Endothelial cell (in vitro differentiated cells): ENCODE measurements around the gene KHDC3L. TPM values are rescaled to one million over a fixed set of nuclear protein-coding genes. Genes with fewer than 3 reads are reported as not detected.

ENCODE experiments used
- DNase-seq: peaks from one replicate; pipeline ENCODE4 v3.0.0; 2021; ENCODE audit warnings: low spot score
- H3K27ac Mint-ChIP-seq: one replicate; pipeline ENCODE4 v1.8.0; 2021; ENCODE audit warnings: mixed read lengths, inconsistent platforms; ENCODE audit not compliant: unreplicated experiment
- H3K27me3 Mint-ChIP-seq: one replicate; pipeline ENCODE4 v1.8.0; 2021; ENCODE audit warnings: mild to moderate bottlenecking, moderate library complexity, mixed read lengths, inconsistent platforms; ENCODE audit not compliant: unreplicated experiment
- H3K36me3 Mint-ChIP-seq: one replicate; pipeline ENCODE4 v1.8.0; 2021; ENCODE audit warnings: mild to moderate bottlenecking, low read depth, mixed read lengths, inconsistent platforms; ENCODE audit not compliant: unreplicated experiment
- H3K4me1 Mint-ChIP-seq: one replicate; pipeline ENCODE4 v1.8.0; 2021; ENCODE audit warnings: mild to moderate bottlenecking, mixed read lengths, inconsistent platforms; ENCODE audit not compliant: unreplicated experiment
- H3K4me3 Mint-ChIP-seq: one replicate; pipeline ENCODE4 v1.8.0; 2021; ENCODE audit warnings: mild to moderate bottlenecking, mixed read lengths, inconsistent platforms; ENCODE audit not compliant: unreplicated experiment
- H3K9me3 Mint-ChIP-seq: one replicate; pipeline ENCODE4 v1.8.0; 2021; ENCODE audit warnings: mixed read lengths, inconsistent platforms; ENCODE audit not compliant: unreplicated experiment
- total RNA-seq: library from RNA; stranded (reverse); fragmentation: NEBNext Ultra II Directional; extraction: Animal tissue kit (Norgen Biotek cat#: 25700); gene quantifications from one replicate; pipeline ENCODE4 v1.2.1, GENCODE V29; 2021; ENCODE audit not compliant: unreplicated experiment
- TF ChIP-seq, protein P1 (sequence below): fragments of 200-600 bp; sonication (generic); IDR thresholded peaks from one replicate; pipeline ENCODE4 v1.5.0; 2021; ENCODE audit warnings: antibody characterized with exemption; ENCODE audit not compliant: unreplicated experiment

Gene KHDC3L
- total RNA-seq, 1 donor from 2014 or later: not detected

DNA sequence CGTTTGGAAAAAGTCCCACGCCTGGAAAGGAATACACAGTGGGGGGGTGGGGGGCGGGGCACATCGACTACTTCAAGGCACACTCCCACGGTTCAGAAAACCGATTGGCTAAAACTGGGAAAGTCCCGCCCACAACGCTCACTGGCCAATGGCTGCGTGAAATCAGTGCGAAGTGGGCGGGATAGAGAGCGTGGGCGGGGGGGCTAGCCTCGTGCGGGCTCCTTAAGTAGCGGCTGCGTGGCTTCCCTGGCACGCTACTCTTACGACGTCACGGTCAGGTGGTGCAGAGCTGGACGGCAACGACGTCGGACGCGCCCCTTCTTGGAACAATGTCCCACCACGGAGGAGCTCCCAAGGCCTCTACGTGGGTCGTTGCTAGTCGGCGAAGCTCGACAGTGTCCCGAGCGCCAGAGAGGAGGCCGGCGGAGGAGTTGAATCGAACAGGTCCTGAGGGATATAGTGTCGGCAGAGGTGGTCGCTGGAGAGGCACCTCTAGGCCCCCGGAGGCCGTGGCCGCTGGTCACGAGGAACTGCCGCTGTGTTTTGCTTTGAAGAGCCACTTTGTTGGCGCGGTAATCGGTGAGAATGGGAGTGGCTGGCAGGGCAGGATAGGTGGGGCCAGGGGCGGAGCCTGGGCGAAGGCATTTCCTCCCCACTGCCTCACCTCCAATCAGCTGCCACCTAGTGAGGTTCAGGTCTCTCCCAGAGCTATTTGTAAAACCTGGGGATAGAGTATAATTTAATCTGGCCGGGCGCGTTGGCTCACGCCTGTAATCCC is 32.3 kb downstream of the KHDC3L start, which contains the start of gene DDX43:
DDX43 (plus strand) TSS at position 252 of the 778 bp plus-strand sequence; CDS start at position 330, 78 bp downstream.
- TF ChIP-seq, protein P1, sequence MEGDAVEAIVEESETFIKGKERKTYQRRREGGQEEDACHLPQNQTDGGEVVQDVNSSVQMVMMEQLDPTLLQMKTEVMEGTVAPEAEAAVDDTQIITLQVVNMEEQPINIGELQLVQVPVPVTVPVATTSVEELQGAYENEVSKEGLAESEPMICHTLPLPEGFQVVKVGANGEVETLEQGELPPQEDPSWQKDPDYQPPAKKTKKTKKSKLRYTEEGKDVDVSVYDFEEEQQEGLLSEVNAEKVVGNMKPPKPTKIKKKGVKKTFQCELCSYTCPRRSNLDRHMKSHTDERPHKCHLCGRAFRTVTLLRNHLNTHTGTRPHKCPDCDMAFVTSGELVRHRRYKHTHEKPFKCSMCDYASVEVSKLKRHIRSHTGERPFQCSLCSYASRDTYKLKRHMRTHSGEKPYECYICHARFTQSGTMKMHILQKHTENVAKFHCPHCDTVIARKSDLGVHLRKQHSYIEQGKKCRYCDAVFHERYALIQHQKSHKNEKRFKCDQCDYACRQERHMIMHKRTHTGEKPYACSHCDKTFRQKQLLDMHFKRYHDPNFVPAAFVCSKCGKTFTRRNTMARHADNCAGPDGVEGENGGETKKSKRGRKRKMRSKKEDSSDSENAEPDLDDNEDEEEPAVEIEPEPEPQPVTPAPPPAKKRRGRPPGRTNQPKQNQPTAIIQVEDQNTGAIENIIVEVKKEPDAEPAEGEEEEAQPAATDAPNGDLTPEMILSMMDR: no peak
- H3K27ac Mint-ChIP-seq: no peak within 1 kb of the TSS
- H3K4me1 Mint-ChIP-seq: peaks cover 11% of the 10 kb centered on the region
- H3K27me3 Mint-ChIP-seq: no peaks in the 10 kb centered on the region
- H3K4me3 Mint-ChIP-seq: no peak within 1 kb of the TSS
- H3K9me3 Mint-ChIP-seq: no peaks in the 10 kb centered on the region
- no peaks in the 10 kb centered on the region for H3K36me3 Mint-ChIP-seq
- no peak for DNase-seq

DNA sequence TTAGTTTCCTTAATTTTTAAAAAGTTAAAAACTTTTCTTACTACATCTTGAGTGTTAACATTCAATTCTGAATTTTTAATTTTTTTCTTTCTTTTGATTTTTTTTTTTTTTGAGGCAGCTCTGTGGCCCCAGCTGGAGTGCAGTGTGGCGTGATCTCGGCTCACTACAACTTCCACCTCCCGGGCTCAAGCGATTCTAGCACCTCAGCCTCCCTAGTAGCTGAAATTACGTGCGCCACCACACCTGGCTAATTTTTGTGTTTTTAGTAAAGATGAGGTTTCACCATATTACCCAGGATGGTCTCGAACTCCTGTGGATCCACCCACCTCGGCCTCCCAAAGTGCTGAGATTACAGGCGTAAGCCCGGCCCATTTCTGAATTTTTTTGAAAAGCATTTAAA is 33.4 kb downstream of the KHDC3L start:
- Mint-ChIP-seq H3K9me3 (no peaks in the 10 kb centered on the region), H3K36me3 (no peaks in the 10 kb centered on the region), H3K4me1 (peaks cover 11% of the 10 kb centered on the region), H3K27ac (no peak overlapping the region), H3K4me3 (no peak overlapping the region), H3K27me3 (no peaks in the 10 kb centered on the region)
- TF ChIP-seq, protein P1: no peak
- DNase-seq: no peak

DNA sequence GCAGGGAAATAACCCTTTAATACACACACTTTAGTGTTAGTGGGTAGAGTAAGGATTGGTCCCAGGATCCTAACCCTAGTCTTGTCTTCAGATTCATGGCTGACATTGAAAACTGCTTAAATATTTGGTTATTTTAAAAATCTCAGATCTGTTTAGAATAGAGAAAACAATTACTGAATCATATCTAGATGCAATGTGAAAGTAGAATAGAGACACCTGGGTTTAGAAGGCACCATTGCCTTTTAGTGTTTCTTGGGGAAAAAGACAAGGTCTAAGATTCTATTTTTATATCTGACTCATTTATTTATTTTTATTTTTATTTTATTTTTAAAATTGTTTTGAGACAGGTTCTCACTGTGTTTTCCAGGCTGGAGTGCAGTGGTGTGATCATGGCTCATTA is 38.2 kb downstream of the KHDC3L start:
- Mint-ChIP-seq H3K9me3 (no peaks in the 10 kb centered on the region), H3K27me3 (no peaks in the 10 kb centered on the region), H3K27ac (no peak overlapping the region), H3K4me1 (peaks cover 3% of the 10 kb centered on the region), H3K36me3 (no peaks in the 10 kb centered on the region), H3K4me3 (no peak overlapping the region)
- TF ChIP-seq, protein P1: no peak
- DNase-seq: no peak

DNA sequence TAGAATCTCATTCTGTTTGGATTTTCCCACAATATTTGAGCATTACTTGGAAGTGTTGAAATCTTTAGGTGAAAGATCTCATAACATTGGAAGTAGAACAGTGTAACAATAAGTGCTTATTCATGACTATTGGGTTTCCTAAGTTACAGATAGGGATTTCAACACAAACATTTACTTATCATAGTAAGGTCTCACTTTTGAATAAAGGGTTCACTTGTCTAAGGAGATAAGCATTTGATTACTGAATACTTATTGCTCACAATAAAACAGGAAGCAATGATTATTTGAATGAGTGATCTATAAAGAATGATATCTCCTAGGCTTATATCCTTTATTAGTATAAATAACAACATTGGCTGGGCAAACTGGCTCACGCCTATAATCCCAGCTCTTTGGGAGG is 46.9 kb downstream of the KHDC3L start:
- no peaks in the 10 kb centered on the region for H3K9me3 Mint-ChIP-seq
- no peak overlapping the region for H3K27ac Mint-ChIP-seq
- H3K4me1 Mint-ChIP-seq: no peaks in the 10 kb centered on the region
- DNase-seq: no peak
- H3K4me3 Mint-ChIP-seq: no peak overlapping the region
- TF ChIP-seq, protein P1: no peak
- H3K27me3 Mint-ChIP-seq: no peaks in the 10 kb centered on the region
- H3K36me3 Mint-ChIP-seq: no peaks in the 10 kb centered on the region

DNA sequence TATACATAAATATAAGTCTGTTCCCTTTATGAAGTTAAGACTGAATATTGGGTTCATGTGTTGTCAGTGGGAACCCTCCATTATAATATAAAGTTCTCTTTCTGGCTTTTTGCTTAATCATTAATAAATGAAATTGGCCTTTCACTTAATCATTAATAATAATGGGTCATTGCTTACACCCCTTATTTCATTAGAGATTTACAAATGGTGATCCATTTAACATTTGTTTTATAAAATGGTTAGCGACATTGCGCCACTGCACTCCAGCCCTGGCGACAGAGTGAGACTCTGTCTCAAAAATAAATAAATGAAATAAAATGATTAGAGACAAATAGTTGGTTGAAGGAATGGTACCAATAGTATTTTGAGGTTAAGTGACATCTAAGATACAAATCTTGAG is 50.6 kb downstream of the KHDC3L start:
- peaks cover under 1% of the 10 kb centered on the region for H3K4me1 Mint-ChIP-seq
- no peaks in the 10 kb centered on the region for H3K9me3 Mint-ChIP-seq
- H3K27me3 Mint-ChIP-seq: no peaks in the 10 kb centered on the region
- H3K27ac Mint-ChIP-seq: no peak overlapping the region
- TF ChIP-seq, protein P1: no peak
- DNase-seq: no peak
- H3K36me3 Mint-ChIP-seq: no peaks in the 10 kb centered on the region
- H3K4me3 Mint-ChIP-seq: no peak overlapping the region

Other genes with a start within 250 kb of the KHDC3L start
- gene KHDC1L, start 137.2 kb upstream of the KHDC3L start, total RNA-seq: not detected
- gene KHDC1, start 99.5 kb upstream of the KHDC3L start, total RNA-seq: 2.6 TPM
- gene DPPA5, start 8.4 kb upstream of the KHDC3L start, total RNA-seq: not detected
- gene OOEP, start 7.2 kb downstream of the KHDC3L start, total RNA-seq: not detected
- not detected for gene DDX43, start 32.2 kb downstream of the KHDC3L start, total RNA-seq
- gene CGAS, start 89.6 kb downstream of the KHDC3L start, total RNA-seq: 1.8 TPM
- 23.8 TPM for gene MTO1, start 99.1 kb downstream of the KHDC3L start, total RNA-seq
- 13,000 TPM for gene EEF1A1, start 158.4 kb downstream of the KHDC3L start, total RNA-seq